ENCODE data around the gene KLF6. TPM values are rescaled to one million over a fixed set of nuclear protein-coding genes. Genes with fewer than 3 reads are reported as not detected.

KLF6 gene
- polyA plus RNA-seq, 1 of the 3 experiments (the other 2 are of a cell fraction): 148 TPM

- no peaks in the 10 kb centered on the region for H3K79me2 ChIP-seq (ENCODE audit: insufficient read depth)
- ChIA-PET POLR2A (interaction anchor here (0.6 to 1.3 kb wide), 2 partner anchors 8 to 58 kb away, joined by 3 to 5 read pairs; partner anchors contain the start of gene KLF6), CTCF (no interaction called here)
- no peak for DNase-seq
- no peak overlapping the region for H3K4me2 ChIP-seq
- TF ChIP-seq JUND (IDR thresholded peaks at IDR 0.05): no peak
- TF ChIP-seq TEAD4 (IDR thresholded peaks at IDR 0.05; ENCODE audit: borderline replicate concordance, insufficient read depth): no peak
- TF ChIP-seq, protein P1, sequence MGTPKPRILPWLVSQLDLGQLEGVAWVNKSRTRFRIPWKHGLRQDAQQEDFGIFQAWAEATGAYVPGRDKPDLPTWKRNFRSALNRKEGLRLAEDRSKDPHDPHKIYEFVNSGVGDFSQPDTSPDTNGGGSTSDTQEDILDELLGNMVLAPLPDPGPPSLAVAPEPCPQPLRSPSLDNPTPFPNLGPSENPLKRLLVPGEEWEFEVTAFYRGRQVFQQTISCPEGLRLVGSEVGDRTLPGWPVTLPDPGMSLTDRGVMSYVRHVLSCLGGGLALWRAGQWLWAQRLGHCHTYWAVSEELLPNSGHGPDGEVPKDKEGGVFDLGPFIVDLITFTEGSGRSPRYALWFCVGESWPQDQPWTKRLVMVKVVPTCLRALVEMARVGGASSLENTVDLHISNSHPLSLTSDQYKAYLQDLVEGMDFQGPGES (IDR thresholded peaks at IDR 0.05; ENCODE audit: low read depth, low read length): no peak
- TF ChIP-seq YY1 (IDR thresholded peaks at IDR 0.05; ENCODE audit: low read depth): no peak
- TF ChIP-seq EP300 (IDR thresholded peaks at IDR 0.05; ENCODE audit: borderline replicate concordance in 1 of 2, low read depth in 1 of 2, low read length in 1 of 2): no peak
- TF ChIP-seq SIN3A (IDR thresholded peaks at IDR 0.05; ENCODE audit: borderline replicate concordance, low read depth, low read length): no peak
- TF ChIP-seq, protein P2, sequence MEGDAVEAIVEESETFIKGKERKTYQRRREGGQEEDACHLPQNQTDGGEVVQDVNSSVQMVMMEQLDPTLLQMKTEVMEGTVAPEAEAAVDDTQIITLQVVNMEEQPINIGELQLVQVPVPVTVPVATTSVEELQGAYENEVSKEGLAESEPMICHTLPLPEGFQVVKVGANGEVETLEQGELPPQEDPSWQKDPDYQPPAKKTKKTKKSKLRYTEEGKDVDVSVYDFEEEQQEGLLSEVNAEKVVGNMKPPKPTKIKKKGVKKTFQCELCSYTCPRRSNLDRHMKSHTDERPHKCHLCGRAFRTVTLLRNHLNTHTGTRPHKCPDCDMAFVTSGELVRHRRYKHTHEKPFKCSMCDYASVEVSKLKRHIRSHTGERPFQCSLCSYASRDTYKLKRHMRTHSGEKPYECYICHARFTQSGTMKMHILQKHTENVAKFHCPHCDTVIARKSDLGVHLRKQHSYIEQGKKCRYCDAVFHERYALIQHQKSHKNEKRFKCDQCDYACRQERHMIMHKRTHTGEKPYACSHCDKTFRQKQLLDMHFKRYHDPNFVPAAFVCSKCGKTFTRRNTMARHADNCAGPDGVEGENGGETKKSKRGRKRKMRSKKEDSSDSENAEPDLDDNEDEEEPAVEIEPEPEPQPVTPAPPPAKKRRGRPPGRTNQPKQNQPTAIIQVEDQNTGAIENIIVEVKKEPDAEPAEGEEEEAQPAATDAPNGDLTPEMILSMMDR (IDR thresholded peaks at IDR 0.05): no peak
- no peak for TF ChIP-seq POLR2AphosphoS5 (IDR thresholded peaks at IDR 0.05; ENCODE audit: low read depth, low read length)
- TF ChIP-seq, protein P3, sequence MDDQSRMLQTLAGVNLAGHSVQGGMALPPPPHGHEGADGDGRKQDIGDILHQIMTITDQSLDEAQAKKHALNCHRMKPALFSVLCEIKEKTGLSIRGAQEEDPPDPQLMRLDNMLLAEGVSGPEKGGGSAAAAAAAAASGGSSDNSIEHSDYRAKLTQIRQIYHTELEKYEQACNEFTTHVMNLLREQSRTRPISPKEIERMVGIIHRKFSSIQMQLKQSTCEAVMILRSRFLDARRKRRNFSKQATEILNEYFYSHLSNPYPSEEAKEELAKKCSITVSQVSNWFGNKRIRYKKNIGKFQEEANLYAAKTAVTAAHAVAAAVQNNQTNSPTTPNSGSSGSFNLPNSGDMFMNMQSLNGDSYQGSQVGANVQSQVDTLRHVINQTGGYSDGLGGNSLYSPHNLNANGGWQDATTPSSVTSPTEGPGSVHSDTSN (IDR thresholded peaks at IDR 0.05): no peak
- H3F3A ChIP-seq (replicated peaks; ENCODE audit: insufficient read depth): peaks cover 3% of the 10 kb centered on the region
- no peaks in the 10 kb centered on the region for H3K9me2 ChIP-seq
- H4K20me1 ChIP-seq (ENCODE audit: insufficient read depth): no peaks in the 10 kb centered on the region
- no peak overlapping the region for H2AFZ ChIP-seq (ENCODE audit: low read depth)
- H3K36me3 ChIP-seq (replicated peaks in 1 of 2; ENCODE audit: control insufficient read depth in 1 of 2, insufficient read depth in 2 of 2, low read length in 1 of 2): no peaks in the 10 kb centered on the region
- H3K9me3 ChIP-seq: no peaks in the 10 kb centered on the region
- 86% methylated on average over 3 of the region's 3 CpGs for WGBS (ENCODE audit: low lambda C conversion rate)
- H3K9ac ChIP-seq: no peak overlapping the region
- no peaks in the 10 kb centered on the region for H3K27me3 ChIP-seq (ENCODE audit: insufficient read depth)
- no peak overlapping the region for H3K4me3 ChIP-seq (ENCODE audit: low read depth in 2 of 2, low read length in 1 of 2)
- H3K27ac ChIP-seq (ENCODE audit: low read depth in 2 of 2, low read length in 1 of 2): no peak overlapping the region
- H3K4me1 ChIP-seq (ENCODE audit: control insufficient read depth in 1 of 2, insufficient read depth in 2 of 2, low read depth in 1 of 2, low read length in 1 of 2): no peaks in the 10 kb centered on the region
Measured at GRCh38 chr10:3793553-3793952, 8.5 kb upstream of the KLF6 start.

DNA sequence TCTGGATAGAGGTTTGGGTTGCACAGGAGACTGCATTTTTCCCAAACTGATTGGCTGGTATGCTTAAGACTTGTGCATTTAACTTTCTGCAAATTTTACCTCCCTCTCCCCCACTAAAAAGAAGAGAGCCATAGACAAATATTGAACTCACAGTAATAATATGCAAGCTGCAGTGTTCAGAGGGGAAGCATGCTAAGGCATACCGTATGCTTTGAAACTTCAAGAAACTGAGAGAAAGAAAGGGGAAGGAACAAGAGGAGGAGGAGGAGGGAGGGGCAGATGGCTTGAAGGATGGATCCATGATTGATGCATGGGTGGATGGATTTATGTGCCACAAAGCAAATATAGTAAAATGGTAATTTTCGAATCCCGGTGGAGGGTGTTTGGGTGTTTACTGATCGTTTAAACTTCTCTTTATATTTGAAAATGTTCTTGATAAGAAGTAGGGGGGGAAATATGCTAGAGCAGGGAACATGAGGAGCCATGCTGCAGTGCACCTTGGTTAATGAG is 7.8 kb upstream of the KLF6 start:
- no peaks in the 10 kb centered on the region for H3K79me2 ChIP-seq (ENCODE audit: insufficient read depth)
- H3K9me2 ChIP-seq: no peaks in the 10 kb centered on the region
- H3F3A ChIP-seq (replicated peaks; ENCODE audit: insufficient read depth): peaks cover 3% of the 10 kb centered on the region
- CTCF ChIA-PET: no interaction called here
- no peak overlapping the region for H3K27ac ChIP-seq (ENCODE audit: low read depth in 2 of 2, low read length in 1 of 2)
- WGBS (ENCODE audit: low lambda C conversion rate): 89% methylated on average over 4 of the region's 4 CpGs
- H3K36me3 ChIP-seq (replicated peaks in 1 of 2; ENCODE audit: control insufficient read depth in 1 of 2, insufficient read depth in 2 of 2, low read length in 1 of 2): no peaks in the 10 kb centered on the region
- H3K27me3 ChIP-seq (ENCODE audit: insufficient read depth): no peaks in the 10 kb centered on the region
- POLR2A ChIA-PET: interaction anchor here (1.3 kb wide), 1 partner anchor 8 kb away, joined by 3 read pairs; the partner anchor contains the start of gene KLF6
- no peaks in the 10 kb centered on the region for H4K20me1 ChIP-seq (ENCODE audit: insufficient read depth)
- no peak overlapping the region for H3K9ac ChIP-seq
- no peak overlapping the region for H2AFZ ChIP-seq (ENCODE audit: low read depth)
- H3K9me3 ChIP-seq: no peaks in the 10 kb centered on the region
- no peak overlapping the region for H3K4me3 ChIP-seq (ENCODE audit: low read depth in 2 of 2, low read length in 1 of 2)
- DNase-seq: no peak
- no peaks in the 10 kb centered on the region for H3K4me1 ChIP-seq (ENCODE audit: control insufficient read depth in 1 of 2, insufficient read depth in 2 of 2, low read depth in 1 of 2, low read length in 1 of 2)
- no peak overlapping the region for H3K4me2 ChIP-seq
- TF ChIP-seq GATA2 (CRISPR knock-in tag; IDR thresholded peaks at IDR 0.05): no peak
- TF ChIP-seq FOXM1 (IDR thresholded peaks at IDR 0.05; ENCODE audit: low read depth): no peak
- TF ChIP-seq, protein P4, sequence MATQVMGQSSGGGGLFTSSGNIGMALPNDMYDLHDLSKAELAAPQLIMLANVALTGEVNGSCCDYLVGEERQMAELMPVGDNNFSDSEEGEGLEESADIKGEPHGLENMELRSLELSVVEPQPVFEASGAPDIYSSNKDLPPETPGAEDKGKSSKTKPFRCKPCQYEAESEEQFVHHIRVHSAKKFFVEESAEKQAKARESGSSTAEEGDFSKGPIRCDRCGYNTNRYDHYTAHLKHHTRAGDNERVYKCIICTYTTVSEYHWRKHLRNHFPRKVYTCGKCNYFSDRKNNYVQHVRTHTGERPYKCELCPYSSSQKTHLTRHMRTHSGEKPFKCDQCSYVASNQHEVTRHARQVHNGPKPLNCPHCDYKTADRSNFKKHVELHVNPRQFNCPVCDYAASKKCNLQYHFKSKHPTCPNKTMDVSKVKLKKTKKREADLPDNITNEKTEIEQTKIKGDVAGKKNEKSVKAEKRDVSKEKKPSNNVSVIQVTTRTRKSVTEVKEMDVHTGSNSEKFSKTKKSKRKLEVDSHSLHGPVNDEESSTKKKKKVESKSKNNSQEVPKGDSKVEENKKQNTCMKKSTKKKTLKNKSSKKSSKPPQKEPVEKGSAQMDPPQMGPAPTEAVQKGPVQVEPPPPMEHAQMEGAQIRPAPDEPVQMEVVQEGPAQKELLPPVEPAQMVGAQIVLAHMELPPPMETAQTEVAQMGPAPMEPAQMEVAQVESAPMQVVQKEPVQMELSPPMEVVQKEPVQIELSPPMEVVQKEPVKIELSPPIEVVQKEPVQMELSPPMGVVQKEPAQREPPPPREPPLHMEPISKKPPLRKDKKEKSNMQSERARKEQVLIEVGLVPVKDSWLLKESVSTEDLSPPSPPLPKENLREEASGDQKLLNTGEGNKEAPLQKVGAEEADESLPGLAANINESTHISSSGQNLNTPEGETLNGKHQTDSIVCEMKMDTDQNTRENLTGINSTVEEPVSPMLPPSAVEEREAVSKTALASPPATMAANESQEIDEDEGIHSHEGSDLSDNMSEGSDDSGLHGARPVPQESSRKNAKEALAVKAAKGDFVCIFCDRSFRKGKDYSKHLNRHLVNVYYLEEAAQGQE (IDR thresholded peaks at IDR 0.05; ENCODE audit: low read depth, low read length): no peak
- no peak for TF ChIP-seq FOSL2 (IDR thresholded peaks at IDR 0.05; ENCODE audit: borderline replicate concordance, low read depth)
- TF ChIP-seq GABPA (IDR thresholded peaks at IDR 0.05; ENCODE audit: low read depth): no peak
- TF ChIP-seq MXI1 (IDR thresholded peaks at IDR 0.05; ENCODE audit: low read depth, low read length): no peak
- no peak for TF ChIP-seq TCF12 (IDR thresholded peaks at IDR 0.05)
- no peak for TF ChIP-seq YY1 (IDR thresholded peaks at IDR 0.05; ENCODE audit: low read depth)
- TF ChIP-seq, protein P2 (IDR thresholded peaks at IDR 0.05): no peak
- TF ChIP-seq NRF1 (IDR thresholded peaks at IDR 0.05; ENCODE audit: low read depth, low read length): no peak

All from SK-N-SH (cell line).